Upper lobe of right lung (tissue), 1 donor: ENCODE data around the gene SLC16A9. TPM values are rescaled to one million over a fixed set of nuclear protein-coding genes. Genes with fewer than 3 reads are reported as not detected.

Experiments used
- ATAC-seq: fragments of 200-7000 bp; cut with Tn5 transposase; one replicate; pipeline ENCODE4 v1.9.1; 2020; ENCODE audit warnings: mild to moderate bottlenecking, moderate library complexity
- DNase-seq: peaks from one replicate; pipeline ENCODE4 v3.0.0-alpha.2; 2020
- H3K27ac ChIP-seq: fragments of 200-600 bp; one replicate; pipeline ENCODE4 v1.8.0; 2022
- H3K27me3 ChIP-seq: fragments of 200-600 bp; one replicate; pipeline ENCODE4 v1.8.0; 2022; ENCODE audit warnings: mild to moderate bottlenecking
- H3K36me3 ChIP-seq: fragments of 200-600 bp; one replicate; pipeline ENCODE4 v1.8.0; 2022
- H3K4me1 ChIP-seq: fragments of 200-600 bp; one replicate; pipeline ENCODE4 v1.8.0; 2022
- H3K4me3 ChIP-seq: fragments of 200-600 bp; one replicate; pipeline ENCODE4 v1.8.0; 2022; ENCODE audit warnings: mild to moderate bottlenecking
- H3K9me3 ChIP-seq: fragments of 200-600 bp; one replicate; pipeline ENCODE4 v1.8.0; 2022
- intact Hi-C: fragments of 100-400 bp; cut with DNase I; formaldehyde crosslinking; loops from one replicate; pipeline ENCODE4 v1.11.0; 2022
- total RNA-seq: library from RNA; stranded (reverse); fragmentation: NEBNext Ultra II Directional; extraction: Animal tissue kit (Norgen Biotek cat#: 25700); gene quantifications from one replicate; pipeline ENCODE4 v1.2.1, GENCODE V29; 2021
- TF ChIP-seq, protein P1 (sequence below): fragments of 200-600 bp; IDR thresholded peaks from one replicate; pipeline ENCODE4 v1.8.0; 2022; ENCODE audit warnings: antibody characterized with exemption
- donor health status: DM: no; HTN: yes; CAD: no; lungs with severe emphysema.

The SLC16A9 gene
- total RNA-seq, 1 donor from 2014 or later = 1.8 TPM

GRCh38 chr10:59724098-59724938 is 14.7 kb upstream of the SLC16A9 start:
- no peak for DNase-seq
- TF ChIP-seq, protein P1, sequence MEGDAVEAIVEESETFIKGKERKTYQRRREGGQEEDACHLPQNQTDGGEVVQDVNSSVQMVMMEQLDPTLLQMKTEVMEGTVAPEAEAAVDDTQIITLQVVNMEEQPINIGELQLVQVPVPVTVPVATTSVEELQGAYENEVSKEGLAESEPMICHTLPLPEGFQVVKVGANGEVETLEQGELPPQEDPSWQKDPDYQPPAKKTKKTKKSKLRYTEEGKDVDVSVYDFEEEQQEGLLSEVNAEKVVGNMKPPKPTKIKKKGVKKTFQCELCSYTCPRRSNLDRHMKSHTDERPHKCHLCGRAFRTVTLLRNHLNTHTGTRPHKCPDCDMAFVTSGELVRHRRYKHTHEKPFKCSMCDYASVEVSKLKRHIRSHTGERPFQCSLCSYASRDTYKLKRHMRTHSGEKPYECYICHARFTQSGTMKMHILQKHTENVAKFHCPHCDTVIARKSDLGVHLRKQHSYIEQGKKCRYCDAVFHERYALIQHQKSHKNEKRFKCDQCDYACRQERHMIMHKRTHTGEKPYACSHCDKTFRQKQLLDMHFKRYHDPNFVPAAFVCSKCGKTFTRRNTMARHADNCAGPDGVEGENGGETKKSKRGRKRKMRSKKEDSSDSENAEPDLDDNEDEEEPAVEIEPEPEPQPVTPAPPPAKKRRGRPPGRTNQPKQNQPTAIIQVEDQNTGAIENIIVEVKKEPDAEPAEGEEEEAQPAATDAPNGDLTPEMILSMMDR = no peak
- no peak overlapping the region for H3K27ac ChIP-seq

GRCh38 chr10:59720377-59720776 is 10.7 kb upstream of the SLC16A9 start:
- Histone ChIP-seq H3K36me3 (no peaks in the 10 kb centered on the region), H3K9me3 (no peaks in the 10 kb centered on the region), H3K27ac (no peak overlapping the region), H3K4me3 (no peak overlapping the region), H3K4me1 (no peaks in the 10 kb centered on the region), H3K27me3 (no peaks in the 10 kb centered on the region)
- DNase-seq (no peak), ATAC-seq (no peak)
- intact Hi-C loops = no loop called here
- TF ChIP-seq, protein P1 = no peak

More at GRCh38 chr10:59724098-59724938, 14.7 kb upstream of the SLC16A9 start:
- no peaks in the 10 kb centered on the region for H3K27me3 ChIP-seq
- H3K4me1 ChIP-seq = no peaks in the 10 kb centered on the region
- no peaks in the 10 kb centered on the region for H3K36me3 ChIP-seq
- no peak overlapping the region for H3K4me3 ChIP-seq
- intact Hi-C loops = no loop called here
- peak; percentile 87 for ATAC-seq
- H3K9me3 ChIP-seq = no peaks in the 10 kb centered on the region

DNA sequence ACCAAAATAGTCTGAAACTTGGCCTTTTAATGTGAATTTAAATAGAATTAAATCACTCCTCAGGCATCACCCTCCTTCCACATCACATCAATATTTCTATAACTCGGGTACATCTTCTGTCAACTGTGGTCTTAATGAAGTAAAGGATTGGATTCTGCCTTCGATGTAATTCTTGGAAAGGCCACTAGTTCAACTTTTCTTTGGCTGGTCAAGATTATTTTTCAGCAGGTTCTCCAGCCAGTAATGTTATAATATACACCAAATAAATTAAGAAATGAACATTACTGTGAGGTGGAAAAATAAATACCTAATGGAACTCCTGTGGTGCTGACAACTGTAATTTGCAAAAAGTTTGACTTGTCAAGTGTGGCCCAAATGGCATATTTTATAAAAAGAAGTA is 9.7 kb upstream of the SLC16A9 start:
- Histone ChIP-seq H3K27me3 (no peaks in the 10 kb centered on the region), H3K4me3 (no peak overlapping the region), H3K36me3 (no peaks in the 10 kb centered on the region), H3K4me1 (no peaks in the 10 kb centered on the region), H3K27ac (no peak overlapping the region), H3K9me3 (no peaks in the 10 kb centered on the region)
- TF ChIP-seq, protein P1 = no peak
- no peak for DNase-seq
- ATAC-seq = no peak
- intact Hi-C loops = no loop called here

DNA sequence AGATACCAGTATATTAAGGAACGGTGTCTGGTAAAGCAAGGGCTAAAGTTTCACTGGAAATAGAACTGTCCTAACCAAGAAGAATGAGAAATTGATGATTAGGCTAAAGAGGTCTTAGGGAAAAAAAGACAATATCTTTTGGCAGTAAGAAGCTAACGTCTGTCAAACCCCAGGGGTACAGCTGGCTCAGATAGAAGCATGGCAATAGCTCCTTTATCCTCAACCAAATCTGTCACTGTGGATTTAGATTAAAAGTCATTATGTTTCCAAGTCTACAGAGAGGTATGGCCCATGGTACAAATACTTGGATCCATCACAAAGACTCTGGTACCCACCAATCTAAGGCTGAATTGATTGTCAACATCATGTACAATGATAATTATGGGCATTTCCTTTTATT is 8.6 kb upstream of the SLC16A9 start:
- H3K9me3 ChIP-seq = no peaks in the 10 kb centered on the region
- H3K4me3 ChIP-seq = no peak overlapping the region
- H3K27ac ChIP-seq = no peak overlapping the region
- no peaks in the 10 kb centered on the region for H3K4me1 ChIP-seq
- TF ChIP-seq, protein P1 = no peak
- H3K27me3 ChIP-seq = no peaks in the 10 kb centered on the region
- intact Hi-C loops = no loop called here
- no peaks in the 10 kb centered on the region for H3K36me3 ChIP-seq
- DNase-seq (no peak), ATAC-seq (no peak)

DNA sequence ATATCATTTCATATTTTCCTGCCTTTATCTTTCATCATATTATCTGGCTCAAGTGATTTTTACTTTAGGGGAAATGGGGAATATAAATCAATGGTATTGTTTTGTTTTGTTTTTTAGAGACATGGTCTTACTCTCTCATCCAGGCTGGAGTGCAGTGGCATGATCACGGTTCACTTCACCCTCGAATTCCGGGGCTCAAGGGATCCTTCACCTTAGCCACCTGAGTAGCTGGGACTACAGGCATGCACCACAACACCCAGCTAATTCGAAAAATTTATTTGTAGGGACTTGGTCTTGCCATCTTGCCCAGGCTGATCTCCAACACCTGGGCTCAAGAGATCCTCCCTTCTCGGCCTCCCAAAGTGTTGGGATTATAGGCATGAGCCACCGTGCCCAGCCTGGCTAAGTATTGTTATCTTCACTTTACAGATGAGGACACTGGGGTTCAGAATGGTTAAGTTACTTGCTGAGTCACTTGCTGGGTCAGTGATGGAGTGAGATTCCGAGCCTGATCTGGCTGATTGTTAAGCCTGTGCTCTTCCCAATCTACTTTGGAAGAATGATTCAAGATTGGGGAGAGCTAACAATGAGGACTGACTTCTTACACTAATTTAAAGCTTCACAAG is 3.7 kb upstream of the SLC16A9 start:
- Histone ChIP-seq H3K4me3 (no peak overlapping the region), H3K36me3 (no peaks in the 10 kb centered on the region), H3K9me3 (no peaks in the 10 kb centered on the region), H3K4me1 (no peaks in the 10 kb centered on the region), H3K27ac (no peak overlapping the region), H3K27me3 (peaks cover 11% of the 10 kb centered on the region)
- ATAC-seq (no peak), DNase-seq (no peak)
- intact Hi-C loops = no loop called here
- TF ChIP-seq, protein P1 = no peak
